Colonic mucosa (tissue), 4 donors: ENCODE results near the gene SH3D19. TPM values are rescaled to one million over a fixed set of nuclear protein-coding genes. Genes with fewer than 3 reads are reported as not detected.

Experiments
- DNase-seq: peaks from one replicate; pipeline ENCODE4 v3.0.0-alpha.2; 2020
- H3K27ac ChIP-seq: fragments of 200-600 bp; one replicate; pipeline ENCODE4 v1.8.0; 2021
- H3K27me3 ChIP-seq: fragments of 200-600 bp; one replicate; pipeline ENCODE4 v1.8.0; 2021
- H3K36me3 ChIP-seq: fragments of 200-600 bp; one replicate; pipeline ENCODE4 v1.8.0; 2021
- H3K4me1 ChIP-seq: fragments of 200-600 bp; one replicate; pipeline ENCODE4 v1.8.0; 2021; ENCODE audit warnings: mild to moderate bottlenecking
- H3K4me3 ChIP-seq: fragments of 200-600 bp; one replicate; pipeline ENCODE4 v1.8.0; 2021
- H3K9ac ChIP-seq, 2 donors: one replicate each; pipeline ENCODE4 v1.7.0; 2013; ENCODE audit warnings: control low read depth in 2 of 2, low read depth in 2 of 2, low read length in 2 of 2
- H3K9me3 ChIP-seq: fragments of 200-600 bp; one replicate; pipeline ENCODE4 v1.8.0; 2021
- intact Hi-C: fragments of 100-400 bp; cut with DNase I; formaldehyde crosslinking; loops from one replicate; pipeline ENCODE4 v1.14.1; 2022
- total RNA-seq, 2 donors: library from RNA; stranded (reverse); fragmentation: NEBNext Ultra II Directional in 1 of 2; extraction: Animal tissue kit (Norgen Biotek cat#: 25700) in 1 of 2; gene quantifications; one replicate each; pipeline ENCODE4 v1.2.1, GENCODE V29; 2021
- TF ChIP-seq, protein P1 (sequence below): fragments of 200-600 bp; IDR thresholded peaks from one replicate; pipeline ENCODE4 v1.8.0; 2022; ENCODE audit warnings: antibody characterized with exemption, mild to moderate bottlenecking
- donor health status: healthy.
- donor health status: DM: no; HTN: no; CAD: no.
- donor health status: DM: no; HTN: no; CAD: no.

SH3D19 gene
- total RNA-seq, 2 donors from 2014 or later: 75.5 to 104 TPM

GRCh38 chr4:151250706-151251105 is 74.7 kb downstream of the SH3D19 start:
- no peaks in the 10 kb centered on the region for H3K27me3 ChIP-seq
- H3K9me3 ChIP-seq: no peaks in the 10 kb centered on the region
- no peak for DNase-seq
- no peak overlapping the region for H3K9ac ChIP-seq
- no peak overlapping the region for H3K4me3 ChIP-seq
- H3K27ac ChIP-seq: no peak overlapping the region
- TF ChIP-seq, protein P1, sequence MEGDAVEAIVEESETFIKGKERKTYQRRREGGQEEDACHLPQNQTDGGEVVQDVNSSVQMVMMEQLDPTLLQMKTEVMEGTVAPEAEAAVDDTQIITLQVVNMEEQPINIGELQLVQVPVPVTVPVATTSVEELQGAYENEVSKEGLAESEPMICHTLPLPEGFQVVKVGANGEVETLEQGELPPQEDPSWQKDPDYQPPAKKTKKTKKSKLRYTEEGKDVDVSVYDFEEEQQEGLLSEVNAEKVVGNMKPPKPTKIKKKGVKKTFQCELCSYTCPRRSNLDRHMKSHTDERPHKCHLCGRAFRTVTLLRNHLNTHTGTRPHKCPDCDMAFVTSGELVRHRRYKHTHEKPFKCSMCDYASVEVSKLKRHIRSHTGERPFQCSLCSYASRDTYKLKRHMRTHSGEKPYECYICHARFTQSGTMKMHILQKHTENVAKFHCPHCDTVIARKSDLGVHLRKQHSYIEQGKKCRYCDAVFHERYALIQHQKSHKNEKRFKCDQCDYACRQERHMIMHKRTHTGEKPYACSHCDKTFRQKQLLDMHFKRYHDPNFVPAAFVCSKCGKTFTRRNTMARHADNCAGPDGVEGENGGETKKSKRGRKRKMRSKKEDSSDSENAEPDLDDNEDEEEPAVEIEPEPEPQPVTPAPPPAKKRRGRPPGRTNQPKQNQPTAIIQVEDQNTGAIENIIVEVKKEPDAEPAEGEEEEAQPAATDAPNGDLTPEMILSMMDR: no peak
- H3K36me3 ChIP-seq: no peaks in the 10 kb centered on the region
- intact Hi-C loops: no loop called here
- no peaks in the 10 kb centered on the region for H3K4me1 ChIP-seq

GRCh38 chr4:151248519-151248918 is 76.9 kb downstream of the SH3D19 start:
- no peaks in the 10 kb centered on the region for H3K27me3 ChIP-seq
- H3K4me1 ChIP-seq: no peaks in the 10 kb centered on the region
- intact Hi-C loops: no loop called here
- TF ChIP-seq, protein P1: no peak
- no peak overlapping the region for H3K4me3 ChIP-seq
- H3K9ac ChIP-seq: no peak overlapping the region
- DNase-seq: no peak
- H3K27ac ChIP-seq: no peak overlapping the region
- H3K9me3 ChIP-seq: no peaks in the 10 kb centered on the region
- H3K36me3 ChIP-seq: no peaks in the 10 kb centered on the region

GRCh38 chr4:151247395-151247794 is 78.0 kb downstream of the SH3D19 start:
- Histone ChIP-seq H3K9me3 (no peaks in the 10 kb centered on the region), H3K4me1 (no peaks in the 10 kb centered on the region), H3K36me3 (no peaks in the 10 kb centered on the region), H3K27me3 (no peaks in the 10 kb centered on the region), H3K9ac (no peak overlapping the region), H3K4me3 (no peak overlapping the region), H3K27ac (no peak overlapping the region)
- intact Hi-C loops: no loop called here
- TF ChIP-seq, protein P1: no peak
- DNase-seq: no peak

GRCh38 chr4:151246742-151247141 is 78.7 kb downstream of the SH3D19 start:
- TF ChIP-seq, protein P1: no peak

GRCh38 chr4:151242305-151242704 is 83.1 kb downstream of the SH3D19 start:
- intact Hi-C loops: no loop called here
- no peaks in the 10 kb centered on the region for H3K27me3 ChIP-seq
- no peaks in the 10 kb centered on the region for H3K36me3 ChIP-seq
- H3K27ac ChIP-seq: no peak overlapping the region
- H3K4me1 ChIP-seq: no peaks in the 10 kb centered on the region
- H3K4me3 ChIP-seq: no peak overlapping the region
- H3K9me3 ChIP-seq: no peaks in the 10 kb centered on the region
- DNase-seq: no peak
- no peak overlapping the region for H3K9ac ChIP-seq
- TF ChIP-seq, protein P1: no peak

More at GRCh38 chr4:151246742-151247141, 78.7 kb downstream of the SH3D19 start:
- no peaks in the 10 kb centered on the region for H3K27me3 ChIP-seq
- H3K4me3 ChIP-seq: no peak overlapping the region
- H3K9me3 ChIP-seq: no peaks in the 10 kb centered on the region
- no peaks in the 10 kb centered on the region for H3K4me1 ChIP-seq
- intact Hi-C loops: no loop called here
- no peak overlapping the region for H3K27ac ChIP-seq
- no peak overlapping the region for H3K9ac ChIP-seq
- H3K36me3 ChIP-seq: no peaks in the 10 kb centered on the region
- no peak for DNase-seq

GRCh38 chr4:151239608-151240007 is 85.8 kb downstream of the SH3D19 start:
- DNase-seq: no peak
- TF ChIP-seq, protein P1: no peak
- Histone ChIP-seq H3K4me1 (no peaks in the 10 kb centered on the region), H3K36me3 (no peaks in the 10 kb centered on the region), H3K9ac (no peak overlapping the region), H3K27ac (no peak overlapping the region), H3K4me3 (no peak overlapping the region), H3K9me3 (no peaks in the 10 kb centered on the region), H3K27me3 (no peaks in the 10 kb centered on the region)
- intact Hi-C loops: no loop called here
